ENCODE measurements around the gene RPUSD4.

RPUSD4 gene

GRCh38 chr11:126181939-126182730 is 29.3 kb downstream of the RPUSD4 start:
- H3K4me3 ChIP-seq (ENCODE audit: low read depth, low read length): no peak overlapping the region
- no peaks in the 10 kb centered on the region for H3K4me1 ChIP-seq
- no peaks in the 10 kb centered on the region for H3K36me3 ChIP-seq
- TF ChIP-seq, protein P1, sequence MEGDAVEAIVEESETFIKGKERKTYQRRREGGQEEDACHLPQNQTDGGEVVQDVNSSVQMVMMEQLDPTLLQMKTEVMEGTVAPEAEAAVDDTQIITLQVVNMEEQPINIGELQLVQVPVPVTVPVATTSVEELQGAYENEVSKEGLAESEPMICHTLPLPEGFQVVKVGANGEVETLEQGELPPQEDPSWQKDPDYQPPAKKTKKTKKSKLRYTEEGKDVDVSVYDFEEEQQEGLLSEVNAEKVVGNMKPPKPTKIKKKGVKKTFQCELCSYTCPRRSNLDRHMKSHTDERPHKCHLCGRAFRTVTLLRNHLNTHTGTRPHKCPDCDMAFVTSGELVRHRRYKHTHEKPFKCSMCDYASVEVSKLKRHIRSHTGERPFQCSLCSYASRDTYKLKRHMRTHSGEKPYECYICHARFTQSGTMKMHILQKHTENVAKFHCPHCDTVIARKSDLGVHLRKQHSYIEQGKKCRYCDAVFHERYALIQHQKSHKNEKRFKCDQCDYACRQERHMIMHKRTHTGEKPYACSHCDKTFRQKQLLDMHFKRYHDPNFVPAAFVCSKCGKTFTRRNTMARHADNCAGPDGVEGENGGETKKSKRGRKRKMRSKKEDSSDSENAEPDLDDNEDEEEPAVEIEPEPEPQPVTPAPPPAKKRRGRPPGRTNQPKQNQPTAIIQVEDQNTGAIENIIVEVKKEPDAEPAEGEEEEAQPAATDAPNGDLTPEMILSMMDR (IDR thresholded peaks at IDR 0.05; ENCODE audit: low read depth, low read length): no peak
- no peak for DNase-seq
- no peaks in the 10 kb centered on the region for H3K27me3 ChIP-seq
- no peaks in the 10 kb centered on the region; the same call in 1 of the 2 replicates for H3K9me3 ChIP-seq

- TF ChIP-seq, protein P1 (IDR thresholded peaks at IDR 0.05; ENCODE audit: low read depth, low read length): no peak
- H3K4me3 ChIP-seq (ENCODE audit: low read depth, low read length): no peak overlapping the region
- H3K36me3 ChIP-seq: no peaks in the 10 kb centered on the region
- H3K4me1 ChIP-seq: peaks cover 4% of the 10 kb centered on the region; the same call in 1 of the 2 replicates
- H3K9me3 ChIP-seq: no peaks in the 10 kb centered on the region; the same call in 1 of the 2 replicates
- H3K27me3 ChIP-seq: no peaks in the 10 kb centered on the region
- DNase-seq: no peak
Measured at GRCh38 chr11:126176853-126177470, 34.5 kb downstream of the RPUSD4 start.

DNA sequence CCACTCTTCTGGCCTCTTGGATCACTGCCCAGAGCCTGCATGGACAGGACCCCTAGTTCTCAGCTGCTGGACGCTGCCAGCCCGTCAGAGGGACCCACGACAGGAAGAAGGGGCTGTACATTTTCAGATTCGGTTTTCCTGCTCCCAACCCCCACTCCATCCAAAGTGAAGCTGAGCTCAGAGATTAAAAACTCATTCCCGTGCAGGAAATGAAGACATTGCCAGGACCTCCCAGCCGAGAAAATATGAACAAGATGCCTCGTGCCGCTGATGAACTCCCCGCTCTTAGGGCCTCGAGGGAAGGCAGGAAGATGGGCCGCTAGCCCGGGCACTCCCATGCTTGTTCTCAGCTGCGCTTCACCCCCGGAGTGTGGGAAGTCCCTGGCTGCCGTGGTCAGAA is 36.1 kb downstream of the RPUSD4 start:
- H3K4me3 ChIP-seq (ENCODE audit: low read depth, low read length): no peak overlapping the region
- no peak for DNase-seq
- no peaks in the 10 kb centered on the region for H3K36me3 ChIP-seq
- TF ChIP-seq, protein P1 (IDR thresholded peaks at IDR 0.05; ENCODE audit: low read depth, low read length): no peak
- no peaks in the 10 kb centered on the region for H3K27me3 ChIP-seq
- H3K9me3 ChIP-seq: no peaks in the 10 kb centered on the region; the same call in 1 of the 2 replicates
- H3K4me1 ChIP-seq: peaks cover 4% of the 10 kb centered on the region; the same call in 1 of the 2 replicates

DNA sequence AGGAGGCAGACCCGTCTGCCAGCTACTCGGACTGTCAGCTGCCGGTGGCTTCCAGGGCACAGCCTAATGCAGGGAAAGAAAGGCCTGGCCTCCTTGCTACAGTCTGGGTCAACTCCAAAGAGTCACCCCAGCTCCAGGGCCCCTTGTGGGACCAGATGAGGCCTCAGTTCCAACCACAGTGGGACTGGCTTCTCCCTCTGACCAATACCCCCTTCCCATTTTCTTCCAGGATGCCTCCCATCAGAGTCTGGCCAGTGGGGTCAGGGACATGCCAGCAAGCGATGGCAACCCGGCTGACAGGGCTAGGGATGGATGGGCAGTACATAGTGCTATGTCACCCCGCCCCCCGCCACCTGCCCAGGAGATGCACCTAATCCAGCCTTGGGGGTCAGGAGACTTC is 36.6 kb downstream of the RPUSD4 start:
- H3K4me3 ChIP-seq (ENCODE audit: low read depth, low read length): no peak overlapping the region
- TF ChIP-seq, protein P1 (IDR thresholded peaks at IDR 0.05; ENCODE audit: low read depth, low read length): no peak

DNA sequence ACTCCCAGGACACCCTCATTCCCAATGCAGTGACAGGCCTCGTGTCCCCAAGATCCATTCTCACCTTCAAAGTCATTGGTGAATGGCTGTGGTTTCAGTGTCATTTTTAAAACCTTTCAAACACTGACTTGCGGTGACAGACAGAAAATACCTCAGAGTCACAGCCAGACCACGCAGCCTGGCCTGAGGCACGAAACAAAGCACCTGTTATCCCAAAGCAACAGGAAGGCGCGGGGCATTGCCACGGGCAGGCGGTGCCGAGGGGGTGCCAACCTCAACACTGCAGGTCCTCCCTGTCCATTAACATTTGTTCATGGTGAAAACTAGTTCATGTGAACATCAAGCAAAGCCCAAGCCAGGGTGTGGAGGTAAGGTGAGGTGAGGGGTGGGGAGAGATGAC is 38.2 kb downstream of the RPUSD4 start:
- no peaks in the 10 kb centered on the region for H3K36me3 ChIP-seq
- TF ChIP-seq, protein P1 (IDR thresholded peaks at IDR 0.05; ENCODE audit: low read depth, low read length): no peak
- H3K4me3 ChIP-seq (ENCODE audit: low read depth, low read length): no peak overlapping the region
- no peaks in the 10 kb centered on the region for H3K27me3 ChIP-seq
- DNase-seq: no peak
- H3K9me3 ChIP-seq: no peaks in the 10 kb centered on the region
- peaks cover 4% of the 10 kb centered on the region; the same call in 1 of the 2 replicates for H3K4me1 ChIP-seq

More for the DNA sequence above, 36.6 kb downstream of the RPUSD4 start:
- no peaks in the 10 kb centered on the region for H3K36me3 ChIP-seq
- no peaks in the 10 kb centered on the region; the same call in 1 of the 2 replicates for H3K9me3 ChIP-seq
- DNase-seq: no peak
- no peaks in the 10 kb centered on the region for H3K27me3 ChIP-seq
- peaks cover 4% of the 10 kb centered on the region; the same call in 1 of the 2 replicates for H3K4me1 ChIP-seq

DNA sequence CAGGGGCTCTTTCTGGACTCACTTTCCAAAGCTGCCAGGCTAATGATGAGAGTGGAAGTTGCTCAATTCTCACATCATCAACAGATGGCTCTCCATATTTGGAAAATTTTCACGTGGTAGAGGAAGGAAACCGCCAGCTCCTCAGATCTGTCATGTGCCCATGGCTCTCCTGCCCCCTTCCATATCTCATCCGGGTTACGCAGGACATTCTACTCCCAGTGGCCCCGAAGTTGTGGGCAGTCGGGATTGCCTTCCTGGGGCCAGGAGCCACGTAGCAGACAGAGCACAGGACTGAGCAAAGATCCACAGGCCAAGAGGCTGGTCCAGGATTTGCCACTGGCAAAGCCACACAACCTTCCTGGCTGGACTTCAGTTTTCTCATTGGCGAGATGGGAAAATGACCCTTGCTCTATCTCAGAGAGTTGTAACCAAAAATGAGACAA is 38.8 kb downstream of the RPUSD4 start:
- Histone ChIP-seq H3K9me3 (no peaks in the 10 kb centered on the region), H3K36me3 (no peaks in the 10 kb centered on the region), H3K4me3 (ENCODE audit: low read depth, low read length) (no peak overlapping the region), H3K4me1 (peaks cover 8% of the 10 kb centered on the region), H3K27me3 (no peaks in the 10 kb centered on the region)
- TF ChIP-seq, protein P1 (IDR thresholded peaks at IDR 0.05; ENCODE audit: low read depth, low read length): no peak
- no peak for DNase-seq

Measured in BE2C (cell line).